Right lobe of liver (tissue), 4 donors: Measurements from ENCODE around the gene ASB13.

Experiments used
- POLR2A ChIP-seq: fragments of 450-650 bp; IDR thresholded peaks from one replicate; pipeline ENCODE4 v1.6.1; 2017; ENCODE audit warnings: antibody characterized with exemption, mild to moderate bottlenecking
- TF ChIP-seq, protein P1 (sequence below), 4 donors: fragments of 200-600 bp in 3 of 4; fragments of 450-650 bp in 1 of 4; IDR thresholded peaks; one replicate each; pipeline versions ENCODE4 v1.5.1 to v1.8.0; 2016 to 2022; ENCODE audit warnings: antibody characterized with exemption in 4 of 4, mild to moderate bottlenecking in 2 of 4
- donor health status: DM: no; HTN: no; CAD: no.
- donor health status: DM: no; HTN: no; CAD: no.
- donor health status: DM: no; HTN: yes; CAD: no.

DNA sequence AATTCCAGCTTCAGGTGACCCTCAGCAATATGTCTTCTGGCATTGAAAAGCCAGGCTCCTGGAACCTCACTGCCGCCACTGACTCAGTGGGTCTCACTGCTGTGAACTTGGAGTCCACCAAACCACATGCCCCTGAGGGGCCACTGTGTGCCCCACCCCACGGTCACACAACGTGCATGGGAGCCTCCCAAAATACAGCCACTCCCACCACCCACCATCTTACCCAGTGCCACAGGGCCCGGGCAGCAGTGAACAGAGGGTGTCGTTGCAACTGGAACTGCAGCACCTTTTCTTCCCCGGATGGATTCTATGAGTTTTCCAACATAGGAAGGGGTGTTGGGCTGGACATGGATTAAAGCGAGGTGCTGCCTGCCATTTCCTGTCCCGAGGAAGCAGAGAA, 60.1 kb downstream of the ASB13 start:
- no peak for TF ChIP-seq POLR2A
- TF ChIP-seq, protein P1, sequence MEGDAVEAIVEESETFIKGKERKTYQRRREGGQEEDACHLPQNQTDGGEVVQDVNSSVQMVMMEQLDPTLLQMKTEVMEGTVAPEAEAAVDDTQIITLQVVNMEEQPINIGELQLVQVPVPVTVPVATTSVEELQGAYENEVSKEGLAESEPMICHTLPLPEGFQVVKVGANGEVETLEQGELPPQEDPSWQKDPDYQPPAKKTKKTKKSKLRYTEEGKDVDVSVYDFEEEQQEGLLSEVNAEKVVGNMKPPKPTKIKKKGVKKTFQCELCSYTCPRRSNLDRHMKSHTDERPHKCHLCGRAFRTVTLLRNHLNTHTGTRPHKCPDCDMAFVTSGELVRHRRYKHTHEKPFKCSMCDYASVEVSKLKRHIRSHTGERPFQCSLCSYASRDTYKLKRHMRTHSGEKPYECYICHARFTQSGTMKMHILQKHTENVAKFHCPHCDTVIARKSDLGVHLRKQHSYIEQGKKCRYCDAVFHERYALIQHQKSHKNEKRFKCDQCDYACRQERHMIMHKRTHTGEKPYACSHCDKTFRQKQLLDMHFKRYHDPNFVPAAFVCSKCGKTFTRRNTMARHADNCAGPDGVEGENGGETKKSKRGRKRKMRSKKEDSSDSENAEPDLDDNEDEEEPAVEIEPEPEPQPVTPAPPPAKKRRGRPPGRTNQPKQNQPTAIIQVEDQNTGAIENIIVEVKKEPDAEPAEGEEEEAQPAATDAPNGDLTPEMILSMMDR (IDR thresholded peaks at IDR 0.05): no peak
